HG02759 (cell line): ENCODE data around the gene ATP1A3.
A peak's percentile ranks its signal among the peaks of the same experiment; 100 is the strongest.
"Not testable (repeated sequence)": the region's sequence is repeated elsewhere in the genome, so short reads cannot be mapped to it uniquely, and the experiment has no call there.

ENCODE experiments used
- ATAC-seq: cut with Tn5 transposase; IDR thresholded peaks from one replicate; pipeline ENCODE4 v1.9.1; 2021; ENCODE audit warnings: mild to moderate bottlenecking, moderate library complexity; ENCODE audit not compliant: unreplicated experiment

Gene ATP1A3

DNA sequence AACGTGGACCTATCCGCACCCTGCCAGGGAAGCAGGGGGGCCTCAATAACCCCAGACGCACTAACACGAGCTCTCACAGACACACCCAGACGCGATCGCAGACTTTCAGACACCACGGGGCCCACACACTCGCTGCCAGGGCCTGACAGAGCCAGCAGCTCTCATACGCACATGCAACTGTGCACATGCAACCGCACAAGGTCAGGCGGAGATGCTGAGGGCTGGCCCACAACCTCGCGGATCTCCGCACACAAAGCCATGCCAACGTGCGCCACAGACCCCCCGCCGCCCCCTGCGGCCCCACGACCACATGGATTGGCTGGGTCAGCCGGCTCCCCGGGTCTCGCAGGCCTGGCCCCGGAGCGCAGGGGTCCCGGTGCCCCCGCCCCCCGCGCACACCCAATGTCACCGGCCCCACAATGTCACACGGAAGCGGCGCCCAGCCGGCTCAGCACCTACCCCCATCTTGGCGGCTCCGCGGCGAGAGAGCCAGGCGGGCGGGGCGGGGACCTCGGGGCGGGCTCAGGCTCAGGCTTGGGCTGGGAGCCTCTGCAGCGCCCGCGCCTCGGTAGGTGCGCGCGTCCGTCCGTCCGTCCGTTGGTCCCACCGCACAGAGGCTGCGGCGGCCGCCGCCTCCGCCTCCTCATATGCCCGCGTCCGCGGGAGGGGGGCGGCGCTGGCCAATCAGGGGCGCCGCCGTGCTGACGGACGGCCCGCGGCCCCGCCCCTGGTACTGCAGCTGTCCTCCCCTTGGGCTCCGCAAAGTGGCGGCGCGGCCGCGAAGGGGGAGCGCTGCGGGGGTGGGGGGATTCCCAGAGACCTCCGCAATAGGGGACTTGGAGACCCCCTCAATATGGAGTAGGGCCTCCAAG lies at the start of gene ATP1A3:
Gene ATP1A3, minus strand, starts transcription at position 619 of the 872 bp plus-strand sequence. Its CDS starts 154 bp downstream, at position 465.
- ATAC-seq: peak; percentile 48

DNA sequence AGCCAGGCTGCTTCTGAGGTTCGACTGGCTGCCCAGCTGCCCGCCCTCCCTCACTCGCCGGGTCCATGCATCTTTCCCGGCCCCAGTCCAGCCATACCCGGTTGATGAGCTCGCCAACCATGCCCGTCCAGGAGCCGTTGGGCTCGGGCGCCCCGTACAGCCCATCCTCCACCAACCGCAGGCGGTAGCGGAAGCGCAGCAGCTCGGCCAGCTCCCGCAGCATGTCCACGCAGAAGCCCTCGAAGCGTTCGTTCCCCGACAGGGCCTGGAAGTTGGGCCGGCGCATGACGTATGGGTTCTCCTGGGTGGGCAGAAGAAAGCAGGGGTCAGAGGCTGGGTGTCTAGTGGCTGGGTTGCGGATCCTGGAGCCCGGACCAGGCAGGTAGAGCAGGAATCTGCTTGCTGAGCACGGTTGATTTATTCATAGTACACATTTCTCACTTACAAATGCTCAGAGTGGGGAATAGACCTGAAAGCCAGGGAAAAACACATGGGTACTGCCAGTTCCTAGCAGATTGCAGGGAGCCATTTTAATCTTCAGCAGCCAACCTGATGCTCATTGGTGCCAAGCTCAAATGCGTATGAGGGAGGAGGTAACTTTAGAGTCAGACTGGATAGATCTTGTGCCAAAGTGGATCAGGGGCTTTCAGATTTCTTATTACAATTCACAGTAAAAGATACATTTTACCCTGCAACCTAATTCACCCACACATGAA lies 48.6 kb upstream of the ATP1A3 start:
- ATAC-seq: no peak

DNA sequence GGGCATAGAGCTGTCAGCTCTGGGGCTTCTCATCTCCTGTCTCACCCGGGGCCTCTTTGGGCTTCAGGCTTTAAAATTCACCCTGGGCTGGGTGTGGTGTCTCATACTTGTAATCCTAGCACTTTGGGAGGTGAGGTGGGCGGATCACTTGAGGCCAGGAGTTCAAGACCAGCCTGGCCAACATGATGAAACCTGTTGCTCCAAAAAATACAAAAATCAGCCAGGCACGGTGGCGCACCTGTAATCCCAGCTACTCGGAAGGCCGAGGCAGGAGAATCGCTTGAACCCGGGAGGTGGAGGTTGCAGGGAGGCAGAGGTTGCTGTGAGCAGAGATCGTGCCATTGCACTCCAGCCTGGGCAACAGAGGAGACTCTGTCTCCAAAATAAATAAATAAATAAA lies 46.5 kb upstream of the ATP1A3 start:
- not testable (repeated sequence) for ATAC-seq

DNA sequence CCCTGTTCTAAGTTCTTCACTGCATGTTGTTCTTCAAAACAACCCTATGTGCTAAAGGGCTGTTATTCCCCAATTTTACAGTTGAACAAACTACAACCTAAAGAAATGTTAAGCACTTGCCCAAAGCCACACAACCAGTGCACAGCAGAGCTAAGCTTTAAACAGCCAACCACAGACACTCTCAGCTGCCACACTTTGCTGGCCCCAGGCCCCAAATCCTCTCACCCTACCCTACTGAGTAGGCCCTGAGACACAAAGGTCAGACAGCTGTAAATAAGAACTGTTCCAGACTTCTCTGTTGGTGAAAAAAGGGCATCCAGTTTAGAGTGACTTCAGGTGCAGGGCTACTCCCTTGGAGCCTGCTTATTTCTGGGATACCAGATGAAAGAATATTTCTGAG lies 46.0 kb upstream of the ATP1A3 start:
- no peak for ATAC-seq

DNA sequence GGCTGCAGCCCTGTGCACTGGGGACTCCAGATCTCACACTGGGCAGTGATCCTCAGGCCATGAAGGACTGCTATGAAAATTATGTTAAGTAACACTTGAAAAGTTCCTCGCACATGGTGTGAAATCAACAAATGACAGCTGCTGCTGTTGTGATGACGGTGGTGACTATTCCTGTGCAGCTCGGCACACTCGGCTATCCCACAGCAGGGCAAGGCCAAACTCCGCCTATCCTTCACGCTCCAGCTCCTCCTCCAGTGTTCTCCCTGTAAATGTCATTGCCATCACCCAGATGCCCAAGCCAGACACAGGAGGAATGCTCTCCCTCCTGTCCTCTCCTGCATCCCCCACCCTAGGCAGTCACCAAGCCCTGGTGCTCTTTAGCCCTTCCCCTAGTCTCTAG lies 44.6 kb upstream of the ATP1A3 start:
- no peak for ATAC-seq

DNA sequence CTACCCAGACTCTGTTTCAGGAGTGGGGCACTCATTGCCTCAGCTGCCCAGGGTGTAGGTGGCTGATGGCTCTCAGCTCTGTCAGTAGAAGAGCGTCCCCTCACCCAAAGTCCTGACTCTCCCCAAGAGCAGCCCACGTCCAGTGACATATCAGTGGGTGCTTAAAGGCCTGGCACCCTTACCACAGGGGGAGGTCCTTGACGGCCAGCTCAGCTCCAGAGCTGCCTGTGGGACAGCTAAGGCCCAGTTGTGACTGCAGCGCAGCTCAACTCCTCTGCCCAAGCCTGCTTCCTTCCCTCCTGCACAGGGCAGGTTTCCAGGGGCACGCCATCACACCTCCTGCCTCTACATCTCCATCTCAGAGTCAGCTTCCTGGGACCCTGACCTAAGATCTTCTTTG lies 43.6 kb upstream of the ATP1A3 start:
- ATAC-seq: no peak

DNA sequence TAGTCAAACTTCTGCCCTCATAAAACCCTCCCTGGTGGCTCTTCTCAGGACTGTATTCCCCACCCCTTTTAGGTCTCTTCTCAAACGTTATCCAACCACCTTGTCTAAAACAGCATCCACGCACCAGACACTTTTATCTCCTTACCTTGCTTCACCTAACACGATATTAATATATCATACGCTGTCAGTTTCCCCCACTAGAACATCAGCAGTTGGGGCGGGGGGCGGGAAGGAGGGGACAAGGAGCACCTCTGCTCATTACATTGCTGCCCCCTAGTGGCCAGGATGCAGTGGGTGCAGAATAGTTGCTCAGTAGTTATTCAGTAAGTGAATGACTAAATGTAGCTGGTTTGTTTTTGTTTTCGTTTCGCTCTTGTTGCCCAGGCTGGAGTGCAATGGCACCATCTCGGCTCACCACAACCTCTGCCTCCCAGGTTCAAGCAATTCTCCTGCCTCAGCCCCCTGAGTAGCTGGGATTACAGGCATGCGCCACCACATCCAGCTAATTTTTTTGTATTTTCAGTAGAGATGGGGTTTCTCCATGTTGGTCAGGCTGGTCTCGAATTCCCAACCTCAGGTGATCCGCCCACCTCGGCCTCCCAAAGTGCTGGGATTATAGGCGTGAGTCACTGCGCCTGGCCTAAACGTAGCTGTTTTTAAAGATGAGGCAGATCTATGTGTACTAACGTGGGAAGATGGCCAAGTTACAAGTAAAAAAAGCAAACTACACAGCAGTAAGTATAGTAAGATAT lies 40.8 kb upstream of the ATP1A3 start:
- ATAC-seq: not testable (repeated sequence)

DNA sequence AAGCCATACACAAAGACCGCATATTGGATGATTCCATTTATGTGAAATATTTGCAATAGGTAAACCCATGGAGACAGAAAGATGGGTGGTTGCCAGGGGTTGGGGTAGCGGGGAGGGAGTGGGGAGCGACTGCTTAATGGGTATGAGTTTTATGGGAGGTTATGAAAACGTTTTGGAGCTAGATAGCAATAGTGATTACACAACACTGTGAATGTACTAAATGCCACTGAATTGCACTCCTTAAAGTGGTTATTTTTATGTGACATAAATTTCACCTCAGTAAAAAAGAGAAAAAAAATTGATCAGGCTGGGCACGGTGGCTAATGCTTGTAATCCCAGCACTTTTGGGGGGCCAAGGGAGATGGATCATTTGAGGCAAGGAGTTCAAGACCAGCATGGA lies 39.4 kb upstream of the ATP1A3 start:
- no peak for ATAC-seq

DNA sequence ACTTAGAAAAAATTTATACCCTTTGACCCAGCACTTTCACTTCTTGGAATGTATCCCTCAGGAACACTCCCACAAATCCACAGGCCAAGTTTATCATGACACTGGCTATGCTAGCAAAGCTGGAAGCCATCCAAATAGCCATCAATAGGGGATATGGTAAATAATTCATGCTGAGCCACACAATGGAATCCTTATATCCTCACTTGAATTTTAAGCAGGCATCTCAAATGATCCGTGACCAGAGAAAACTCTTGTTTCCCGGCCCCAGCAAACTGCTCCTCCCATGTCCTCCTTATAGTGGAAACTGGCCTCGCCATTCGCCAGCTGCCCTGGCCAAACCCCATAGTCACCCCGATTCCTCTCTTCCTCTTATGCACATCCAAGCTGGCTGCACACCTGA lies 38.4 kb upstream of the ATP1A3 start:
- no peak for ATAC-seq

DNA sequence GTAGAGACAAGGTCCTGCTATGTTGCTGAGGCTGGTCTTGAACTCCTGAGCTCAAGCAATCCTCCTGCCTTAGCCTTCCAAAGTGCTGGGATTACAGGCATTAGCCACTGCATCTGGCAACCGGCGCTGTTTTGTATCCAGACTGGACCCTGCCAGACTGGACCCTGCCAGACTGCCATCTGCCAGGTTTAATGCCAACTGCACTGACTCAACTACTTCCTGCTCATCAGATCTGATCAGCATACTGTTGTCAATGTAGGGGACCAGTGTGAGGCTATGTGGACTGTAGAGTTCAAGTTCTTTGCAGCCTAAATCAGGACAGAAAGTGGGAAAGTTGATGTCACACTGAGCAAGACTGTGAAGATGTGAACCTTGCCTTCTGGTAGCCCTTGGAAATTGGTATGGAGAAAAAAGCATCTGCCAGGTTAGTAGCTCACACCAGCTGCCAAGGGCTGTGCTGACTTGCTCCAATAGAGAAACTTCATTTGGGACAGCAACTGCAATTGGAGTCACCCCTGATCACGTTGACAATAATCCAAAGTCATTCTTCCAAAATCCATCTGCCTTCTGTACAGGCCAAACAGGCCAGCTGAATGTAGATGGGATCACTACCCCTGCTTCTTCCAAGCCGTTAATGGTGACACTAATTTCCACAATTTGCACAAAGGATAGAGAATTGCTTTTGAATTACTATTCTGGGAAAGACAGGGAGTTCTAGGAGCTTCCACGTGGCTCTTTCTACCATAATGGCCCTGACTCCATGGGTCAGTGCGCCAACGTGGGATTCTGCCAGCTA lies 36.8 kb upstream of the ATP1A3 start:
- no peak for ATAC-seq

DNA sequence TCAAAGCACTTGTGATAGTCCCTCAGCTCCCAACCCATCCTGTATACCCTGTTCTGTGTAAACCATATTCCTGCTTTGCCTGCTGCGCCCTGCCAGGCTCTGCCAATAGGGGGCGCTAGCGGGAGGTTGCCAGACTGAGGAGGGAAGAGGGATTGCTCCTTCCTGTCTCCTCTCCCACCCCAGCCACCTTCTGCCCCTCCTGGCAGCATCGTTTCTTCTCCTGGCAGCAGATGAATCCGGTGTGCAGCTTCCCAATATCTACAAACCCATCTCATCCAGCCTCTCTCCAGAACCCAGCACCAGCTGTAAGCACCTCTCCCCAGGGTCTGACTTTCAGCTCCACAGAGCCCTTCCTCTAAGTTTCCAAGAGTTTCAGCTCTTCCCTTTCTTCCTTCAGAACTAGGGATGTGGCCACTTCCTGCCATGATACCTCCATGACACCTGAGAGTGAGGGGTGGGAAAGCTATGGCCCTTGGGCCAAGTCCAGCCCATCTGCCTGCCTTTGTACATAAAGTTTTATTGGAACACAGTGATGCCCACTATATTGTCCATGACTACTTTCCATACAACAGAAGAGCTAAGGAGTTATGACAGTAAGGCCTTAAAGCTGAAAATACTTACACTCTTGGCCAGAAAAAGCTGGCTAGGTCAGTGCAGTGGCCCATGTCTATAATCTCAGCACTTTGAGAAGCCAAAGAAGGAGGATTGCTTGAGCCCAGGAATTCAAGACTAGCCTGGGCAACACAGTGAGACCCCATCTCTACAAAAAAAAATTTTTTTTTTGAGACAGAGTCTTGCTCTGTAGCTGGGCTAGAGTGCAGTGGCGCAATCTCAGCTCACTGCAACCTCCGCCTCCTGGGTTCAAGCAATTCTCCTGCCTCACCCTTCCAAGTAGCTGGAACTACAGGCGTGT lies 34.5 kb upstream of the ATP1A3 start:
- ATAC-seq: no peak

DNA sequence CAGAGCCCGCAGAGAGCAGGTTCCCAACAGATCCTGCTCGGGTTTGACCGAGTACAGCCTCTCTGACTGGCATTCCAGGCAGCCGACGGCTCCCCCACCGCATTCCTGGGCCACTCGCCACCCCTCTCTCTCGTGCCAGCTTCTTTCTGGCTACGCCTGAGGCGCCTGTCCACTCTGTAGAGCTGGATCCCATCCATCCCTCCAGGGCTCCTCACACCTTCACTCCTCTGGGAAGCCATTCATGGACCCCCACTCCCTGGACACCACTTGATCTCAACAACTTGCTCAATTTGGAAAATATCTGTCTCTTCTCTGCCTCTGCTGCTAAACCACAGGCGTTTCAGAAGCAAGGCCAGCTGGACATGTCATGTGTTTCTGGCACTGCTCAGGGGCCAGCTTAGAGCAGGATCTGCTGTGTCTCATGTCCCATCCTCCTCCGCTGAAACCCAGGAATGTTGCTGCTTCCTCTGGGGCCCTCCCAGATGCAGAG lies 30.6 kb upstream of the ATP1A3 start:
- no peak for ATAC-seq

DNA sequence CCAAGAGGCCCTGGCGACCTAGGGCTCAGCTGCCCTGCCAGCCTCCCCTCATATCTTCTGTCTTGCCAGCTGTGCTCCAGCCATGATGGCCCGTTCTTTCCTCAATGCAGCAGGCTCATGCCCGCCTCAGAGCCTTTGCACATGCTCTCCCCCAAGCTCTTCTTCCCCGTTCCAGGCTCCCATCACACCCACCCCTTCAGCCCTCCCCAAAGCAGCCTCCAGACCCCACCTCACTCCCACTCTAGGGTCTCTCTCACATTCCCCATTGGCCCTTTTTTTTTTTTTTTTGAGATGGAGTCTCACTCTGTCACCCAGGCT lies 29.9 kb upstream of the ATP1A3 start:
- no peak for ATAC-seq

DNA sequence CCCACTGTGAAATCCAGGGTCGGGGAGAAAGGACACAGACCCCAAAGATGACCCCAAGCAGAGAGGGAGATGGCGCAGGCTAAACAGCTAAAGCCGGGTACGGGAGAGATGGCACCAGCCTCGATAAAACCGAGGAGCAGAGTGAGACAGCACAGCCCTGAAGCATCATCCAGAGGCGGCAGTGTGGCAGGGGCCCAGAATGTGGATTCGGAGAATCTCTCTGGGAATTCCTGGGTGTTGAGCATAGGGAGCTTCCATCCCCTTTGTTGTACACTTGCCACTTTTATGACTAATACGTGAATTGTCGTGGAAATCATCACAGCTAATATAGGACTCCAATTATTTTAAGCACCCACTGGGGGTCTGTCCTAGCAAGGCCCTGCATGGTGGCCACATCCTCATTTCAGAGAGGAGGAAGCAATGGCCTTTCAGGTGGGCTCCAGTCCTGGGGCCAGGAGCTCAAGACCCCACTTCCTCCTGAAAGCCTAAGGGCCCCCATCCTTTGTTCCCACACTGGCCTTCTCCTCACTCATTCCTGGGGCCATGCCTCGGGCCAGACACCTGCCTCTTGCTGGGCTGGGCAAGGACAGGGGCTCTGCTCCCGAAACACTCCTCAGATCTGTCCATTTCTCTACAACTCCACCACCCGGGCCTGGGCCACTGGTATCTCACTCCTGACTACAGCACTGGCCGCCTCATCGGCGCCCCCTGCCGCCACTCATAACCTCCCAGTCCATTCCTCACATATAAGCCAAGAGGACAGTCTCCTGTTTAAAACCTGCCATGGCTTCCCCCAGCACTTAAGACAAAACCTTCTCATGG lies 29.3 kb upstream of the ATP1A3 start:
- ATAC-seq: no peak

DNA sequence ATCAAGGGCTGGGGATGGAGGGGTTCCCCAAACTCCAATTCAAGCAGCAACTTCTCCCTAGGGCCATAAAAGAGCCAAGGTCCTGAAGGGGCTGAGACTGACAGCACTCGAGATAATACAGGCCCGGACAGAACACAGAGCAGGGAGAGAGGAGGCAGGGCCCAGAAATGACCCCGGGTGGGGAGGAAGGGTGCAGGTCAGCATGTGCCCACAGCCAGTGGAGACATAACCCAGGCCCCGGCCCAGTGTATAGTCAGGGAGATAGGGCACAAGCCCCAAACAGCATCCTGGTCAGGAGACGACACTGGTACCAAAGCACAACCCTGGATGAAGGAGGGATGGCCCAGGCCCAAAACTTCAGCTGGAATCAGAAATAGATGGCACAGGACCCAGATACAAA lies 28.6 kb upstream of the ATP1A3 start:
- no peak for ATAC-seq

DNA sequence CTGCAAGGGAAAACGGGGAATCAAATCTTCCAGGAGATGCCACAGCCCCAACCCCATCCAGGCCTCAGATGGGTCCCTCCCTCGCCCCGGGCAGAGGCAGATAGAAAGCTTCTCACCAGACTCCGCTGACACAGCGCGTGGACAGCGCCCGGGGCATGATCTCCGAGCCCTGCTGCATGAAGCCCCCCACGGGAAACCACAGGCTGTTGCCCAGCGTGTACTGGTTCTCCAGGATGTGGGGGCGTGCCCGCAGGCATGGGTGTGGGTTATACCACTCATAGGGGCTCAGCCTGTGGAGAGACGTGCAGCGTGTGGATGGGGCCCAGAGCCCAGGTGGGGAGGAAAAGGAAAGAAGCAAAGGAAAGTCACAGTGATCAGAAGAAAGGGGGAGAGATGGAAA lies 27.2 kb upstream of the ATP1A3 start:
- no peak for ATAC-seq

DNA sequence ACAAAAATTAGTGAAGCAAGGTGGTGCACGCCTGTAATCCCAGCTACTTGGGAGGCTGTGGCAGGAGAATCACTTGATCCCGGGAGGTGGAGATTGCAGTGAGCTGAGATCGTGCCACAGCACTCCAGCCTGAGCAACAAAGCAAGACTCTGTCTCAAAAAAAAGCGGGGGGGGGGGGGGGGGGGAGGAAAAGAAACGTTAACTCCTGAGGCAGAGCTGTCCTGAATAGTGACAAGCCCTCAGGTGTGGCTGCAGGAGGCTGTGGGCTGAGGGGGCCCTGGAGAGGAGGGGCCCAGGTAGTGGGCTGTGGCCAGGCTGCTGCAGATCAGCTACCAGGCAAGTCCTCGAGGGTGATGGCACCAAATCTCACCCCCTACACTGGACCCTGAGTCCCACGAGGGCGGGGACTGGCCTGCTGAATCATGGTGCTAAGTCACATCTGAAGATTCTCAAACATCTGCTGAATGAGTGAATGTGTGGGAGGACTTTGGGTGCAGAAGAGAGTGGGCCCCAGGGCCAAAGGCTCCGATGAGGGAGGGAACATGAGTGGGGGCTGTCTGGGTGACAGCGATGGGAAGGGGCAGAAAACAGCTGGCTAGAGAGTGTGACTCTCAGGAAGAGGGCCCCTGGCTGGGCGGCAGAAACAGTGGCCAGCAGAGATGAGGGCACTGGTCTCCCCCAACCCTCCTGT lies 24.6 kb upstream of the ATP1A3 start:
- no peak for ATAC-seq

DNA sequence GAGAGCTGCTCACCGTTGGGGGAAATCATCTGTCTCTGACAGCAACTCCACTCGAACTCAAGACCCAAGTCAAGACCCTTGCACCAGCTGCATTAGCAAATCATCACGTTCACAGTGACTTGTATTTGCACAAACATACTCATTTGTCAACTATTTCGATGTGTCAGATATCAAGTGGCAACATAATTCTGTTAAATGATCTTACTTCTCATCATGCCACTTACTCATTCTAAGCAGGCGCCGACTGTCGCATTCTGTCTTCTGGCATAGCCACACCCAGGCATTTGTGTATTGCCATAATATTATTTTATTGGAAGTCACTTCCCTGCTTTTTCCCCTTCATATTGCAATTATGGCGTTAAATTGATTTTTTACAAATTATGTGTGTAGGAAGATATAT lies 23.0 kb upstream of the ATP1A3 start:
- ATAC-seq: no peak
